ENCODE results near the gene POFUT2.

Gene POFUT2

GRCh38 chr21:45234127-45234526 lies 53.6 kb downstream of the POFUT2 start:
- no peak for DNase-seq
- peak overlapping the region in 1 of 2 donors; percentile 38 for H3K27ac Mint-ChIP-seq
- peaks cover 10 to 11% of the 10 kb centered on the region in 2 donors for H3K4me1 Mint-ChIP-seq (ENCODE audit: low read depth in 2 of 2)
- peak overlapping the region in 1 of 2 donors; percentile 51 for H3K4me3 Mint-ChIP-seq
- no peaks in the 10 kb centered on the region for H3K9me3 Mint-ChIP-seq
- no peak for ATAC-seq (replicated peaks)
- H3K36me3 Mint-ChIP-seq (ENCODE audit: insufficient read depth), result no peaks in the 10 kb centered on the region
- peaks cover 13 to 20% of the 10 kb centered on the region in 2 donors for H3K27me3 Mint-ChIP-seq

- Mint-ChIP-seq H3K4me3 (no peak overlapping the region), H3K4me1 (ENCODE audit: low read depth in 2 of 2) (peaks cover 32 to 35% of the 10 kb centered on the region in 2 donors), H3K27me3 (peaks cover 13 to 15% of the 10 kb centered on the region in 2 donors), H3K36me3 (ENCODE audit: insufficient read depth) (peaks cover 6% of the 10 kb centered on the region), H3K27ac (no peak overlapping the region), H3K9me3 (no peaks in the 10 kb centered on the region)
- DNase-seq, result no peak
- no peak for ATAC-seq (replicated peaks)
Observed at GRCh38 chr21:45231705-45232104, 56.0 kb downstream of the POFUT2 start.

- peaks cover 24% of the 10 kb centered on the region for H3K36me3 Mint-ChIP-seq (ENCODE audit: insufficient read depth)
- H3K4me3 Mint-ChIP-seq, result peak overlapping the region in 1 of 2 donors; percentile 73
- H3K27me3 Mint-ChIP-seq, result peaks cover 0 to 5% of the 10 kb centered on the region in 2 donors
- no peaks in the 10 kb centered on the region for H3K9me3 Mint-ChIP-seq
- peak overlapping the region in 1 of 2 donors; percentile 91 for H3K27ac Mint-ChIP-seq
- peaks cover 49 to 54% of the 10 kb centered on the region in 2 donors for H3K4me1 Mint-ChIP-seq (ENCODE audit: low read depth in 2 of 2)
- DNase-seq, result no peak
- no peak for ATAC-seq (replicated peaks)
Observed at GRCh38 chr21:45228656-45229240, 58.9 kb downstream of the POFUT2 start.

- peaks cover 29% of the 10 kb centered on the region for H3K36me3 Mint-ChIP-seq (ENCODE audit: insufficient read depth)
- peak overlapping the region; percentile 67 to 73 for H3K4me3 Mint-ChIP-seq
- peaks cover 49 to 54% of the 10 kb centered on the region in 2 donors for H3K4me1 Mint-ChIP-seq (ENCODE audit: low read depth in 2 of 2)
- H3K27me3 Mint-ChIP-seq, result peaks cover 0 to 5% of the 10 kb centered on the region in 2 donors
- ATAC-seq (replicated peaks), result peak; percentile 77
- DNase-seq, result peak; percentile 83 to 85 (median 84)
- peak overlapping the region; percentile 85 to 91 for H3K27ac Mint-ChIP-seq
- no peaks in the 10 kb centered on the region for H3K9me3 Mint-ChIP-seq
Observed at GRCh38 chr21:45228171-45228641, 59.5 kb downstream of the POFUT2 start.

- peaks cover 29% of the 10 kb centered on the region for H3K36me3 Mint-ChIP-seq (ENCODE audit: insufficient read depth)
- ATAC-seq (replicated peaks), result no peak
- peak overlapping the region; percentile 85 to 91 for H3K27ac Mint-ChIP-seq
- no peak for DNase-seq
- peaks cover 49 to 54% of the 10 kb centered on the region in 2 donors for H3K4me1 Mint-ChIP-seq (ENCODE audit: low read depth in 2 of 2)
- H3K4me3 Mint-ChIP-seq, result peak overlapping the region; percentile 67 to 73
- H3K9me3 Mint-ChIP-seq, result no peaks in the 10 kb centered on the region
- peaks cover 0 to 5% of the 10 kb centered on the region in 2 donors for H3K27me3 Mint-ChIP-seq
Observed at GRCh38 chr21:45227735-45228134, 60.0 kb downstream of the POFUT2 start.

- ATAC-seq (replicated peaks), result peak; percentile 28
- no peaks in the 10 kb centered on the region for H3K9me3 Mint-ChIP-seq
- peak overlapping the region; percentile 67 to 73 for H3K4me3 Mint-ChIP-seq
- peaks cover 43 to 51% of the 10 kb centered on the region in 2 donors for H3K4me1 Mint-ChIP-seq (ENCODE audit: low read depth in 2 of 2)
- peak overlapping the region; percentile 85 to 91 for H3K27ac Mint-ChIP-seq
- H3K27me3 Mint-ChIP-seq, result peaks cover 0 to 1% of the 10 kb centered on the region in 2 donors
- peak; percentile 45 to 49 (median 48) for DNase-seq
- H3K36me3 Mint-ChIP-seq (ENCODE audit: insufficient read depth), result peaks cover 29% of the 10 kb centered on the region
Observed at GRCh38 chr21:45226540-45227326, 61.0 kb downstream of the POFUT2 start.

- Mint-ChIP-seq H3K4me3 (peak overlapping the region; percentile 67 to 88), H3K27me3 (no peaks in the 10 kb centered on the region), H3K36me3 (ENCODE audit: insufficient read depth) (peaks cover 32% of the 10 kb centered on the region), H3K27ac (peak overlapping the region; percentile 98), H3K9me3 (no peaks in the 10 kb centered on the region), H3K4me1 (ENCODE audit: low read depth in 2 of 2) (peaks cover 45 to 50% of the 10 kb centered on the region in 2 donors)
- ATAC-seq (replicated peaks) (no peak), DNase-seq (no peak)
Observed at GRCh38 chr21:45225741-45226327, 61.9 kb downstream of the POFUT2 start.

- Mint-ChIP-seq H3K4me1 (ENCODE audit: low read depth in 2 of 2) (peaks cover 45 to 50% of the 10 kb centered on the region in 2 donors), H3K4me3 (peak overlapping the region; percentile 85 to 88), H3K36me3 (ENCODE audit: insufficient read depth) (peaks cover 33% of the 10 kb centered on the region), H3K9me3 (no peaks in the 10 kb centered on the region), H3K27ac (peak overlapping the region; percentile 98), H3K27me3 (no peaks in the 10 kb centered on the region)
- ATAC-seq (replicated peaks) (no peak), DNase-seq (no peak)
Observed at GRCh38 chr21:45225041-45225740, 62.5 kb downstream of the POFUT2 start.

GRCh38 chr21:45224189-45224938 lies 63.3 kb downstream of the POFUT2 start:
- Mint-ChIP-seq H3K27me3 (no peaks in the 10 kb centered on the region), H3K9me3 (no peaks in the 10 kb centered on the region), H3K27ac (peak overlapping the region; percentile 98), H3K36me3 (ENCODE audit: insufficient read depth) (peaks cover 33% of the 10 kb centered on the region), H3K4me3 (peak overlapping the region; percentile 85 to 88), H3K4me1 (ENCODE audit: low read depth in 2 of 2) (peaks cover 45 to 50% of the 10 kb centered on the region in 2 donors)
- ATAC-seq (replicated peaks) (peak; percentile 59), DNase-seq (peak; percentile 65 to 75 (median 69))

GRCh38 chr21:45223236-45224185 lies 64.2 kb downstream of the POFUT2 start:
- no peak for ATAC-seq (replicated peaks)
- DNase-seq, result peak; percentile 26 to 35 (median 30)
- H3K27me3 Mint-ChIP-seq, result no peaks in the 10 kb centered on the region
- H3K4me3 Mint-ChIP-seq, result peak overlapping the region; percentile 85 to 88
- H3K4me1 Mint-ChIP-seq (ENCODE audit: low read depth in 2 of 2), result peaks cover 39 to 43% of the 10 kb centered on the region in 2 donors
- H3K9me3 Mint-ChIP-seq, result no peaks in the 10 kb centered on the region
- H3K36me3 Mint-ChIP-seq (ENCODE audit: insufficient read depth), result peaks cover 35% of the 10 kb centered on the region
- H3K27ac Mint-ChIP-seq, result peak overlapping the region; percentile 98

- peaks cover 38% of the 10 kb centered on the region for H3K36me3 Mint-ChIP-seq (ENCODE audit: insufficient read depth)
- peak overlapping the region in 1 of 2 donors; percentile 53 for H3K27ac Mint-ChIP-seq
- DNase-seq (no peak), ATAC-seq (replicated peaks) (no peak)
- no peak overlapping the region for H3K4me3 Mint-ChIP-seq
- H3K27me3 Mint-ChIP-seq, result no peaks in the 10 kb centered on the region
- peaks cover 27 to 36% of the 10 kb centered on the region in 2 donors for H3K4me1 Mint-ChIP-seq (ENCODE audit: low read depth in 2 of 2)
- H3K9me3 Mint-ChIP-seq, result peaks cover 3 to 5% of the 10 kb centered on the region in 2 donors
Observed at GRCh38 chr21:45222001-45222400, 65.7 kb downstream of the POFUT2 start.

Data from effector memory CD8-positive, alpha-beta T cell (primary cell).